Measurements from ENCODE around the gene TCTA.
"Not testable (repeated sequence)": the region's sequence is repeated elsewhere in the genome, so short reads cannot be mapped to it uniquely, and the experiment has no call there.

TCTA gene

DNA sequence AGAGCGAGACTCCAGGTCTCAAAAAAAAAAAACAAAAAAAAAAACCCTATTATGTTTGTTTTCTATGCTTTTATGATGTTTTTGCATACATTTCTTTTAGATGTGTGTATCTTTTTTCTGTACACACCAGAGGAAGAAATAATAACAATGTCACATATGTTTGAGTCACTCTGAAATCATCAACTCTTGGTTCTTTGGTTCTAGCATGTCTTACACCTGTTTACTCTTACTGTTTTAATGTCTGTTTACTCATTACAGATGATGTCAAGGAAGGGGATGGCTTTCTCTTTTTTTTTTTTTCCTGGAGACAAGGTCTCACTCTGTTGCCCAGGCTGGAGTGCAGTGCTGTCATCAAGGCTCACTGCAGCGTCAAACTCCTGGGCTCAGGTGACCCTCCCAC, 24.5 kb upstream of the TCTA start:
- Histone ChIP-seq H3K79me2 (ENCODE audit: insufficient read depth, low read length) (peaks cover 98% of the 10 kb centered on the region), H2AFZ (ENCODE audit: low read length) (no peak overlapping the region), H3F3A (ENCODE audit: low read depth) (no peaks in the 10 kb centered on the region), H3K4me1 (ENCODE audit: insufficient read depth, low read length, poor library complexity, severe bottlenecking) (no peaks in the 10 kb centered on the region), H3K9me3 (ENCODE audit: insufficient read depth, low read depth, low read length) (no peaks in the 10 kb centered on the region), H3K9me2 (replicated peaks; ENCODE audit: low read depth, low read length) (no peaks in the 10 kb centered on the region), H3K4me2 (ENCODE audit: low read depth, low read length, poor library complexity, severe bottlenecking) (no peak overlapping the region), H3K27me3 (ENCODE audit: insufficient read depth, low read length, poor library complexity, severe bottlenecking) (no peaks in the 10 kb centered on the region), H3K9ac (ENCODE audit: low read depth, low read length, poor library complexity, severe bottlenecking) (no peak overlapping the region), H3K36me3 (ENCODE audit: insufficient read depth, low read length) (peaks cover 9% of the 10 kb centered on the region; the same call in 1 of the 2 replicates), H4K20me1 (ENCODE audit: insufficient read depth, low read length, poor library complexity, severe bottlenecking) (peaks cover 76% of the 10 kb centered on the region), H3K4me3 (ENCODE audit: low read length, poor library complexity, severe bottlenecking) (no peak overlapping the region)
- TF ChIP-seq, protein P1, sequence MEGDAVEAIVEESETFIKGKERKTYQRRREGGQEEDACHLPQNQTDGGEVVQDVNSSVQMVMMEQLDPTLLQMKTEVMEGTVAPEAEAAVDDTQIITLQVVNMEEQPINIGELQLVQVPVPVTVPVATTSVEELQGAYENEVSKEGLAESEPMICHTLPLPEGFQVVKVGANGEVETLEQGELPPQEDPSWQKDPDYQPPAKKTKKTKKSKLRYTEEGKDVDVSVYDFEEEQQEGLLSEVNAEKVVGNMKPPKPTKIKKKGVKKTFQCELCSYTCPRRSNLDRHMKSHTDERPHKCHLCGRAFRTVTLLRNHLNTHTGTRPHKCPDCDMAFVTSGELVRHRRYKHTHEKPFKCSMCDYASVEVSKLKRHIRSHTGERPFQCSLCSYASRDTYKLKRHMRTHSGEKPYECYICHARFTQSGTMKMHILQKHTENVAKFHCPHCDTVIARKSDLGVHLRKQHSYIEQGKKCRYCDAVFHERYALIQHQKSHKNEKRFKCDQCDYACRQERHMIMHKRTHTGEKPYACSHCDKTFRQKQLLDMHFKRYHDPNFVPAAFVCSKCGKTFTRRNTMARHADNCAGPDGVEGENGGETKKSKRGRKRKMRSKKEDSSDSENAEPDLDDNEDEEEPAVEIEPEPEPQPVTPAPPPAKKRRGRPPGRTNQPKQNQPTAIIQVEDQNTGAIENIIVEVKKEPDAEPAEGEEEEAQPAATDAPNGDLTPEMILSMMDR (conservative IDR thresholded peaks at IDR 0.05; ENCODE audit: low read length) = no peak
- TF ChIP-seq EZH2phosphoT487 (IDR thresholded peaks at IDR 0.05; ENCODE audit: borderline replicate concordance) = no peak

GRCh38 chr3:49388289-49388820, 23.9 kb upstream of the TCTA start:
- Histone ChIP-seq H3K79me2 (ENCODE audit: insufficient read depth, low read length) (peaks cover 98% of the 10 kb centered on the region), H3K4me3 (ENCODE audit: low read length, poor library complexity, severe bottlenecking) (no peak overlapping the region), H3K9me2 (replicated peaks; ENCODE audit: low read depth, low read length) (no peaks in the 10 kb centered on the region), H3K4me1 (ENCODE audit: insufficient read depth, low read length, poor library complexity, severe bottlenecking) (no peaks in the 10 kb centered on the region), H3K27me3 (ENCODE audit: insufficient read depth, low read length, poor library complexity, severe bottlenecking) (no peaks in the 10 kb centered on the region), H3K36me3 (ENCODE audit: insufficient read depth, low read length) (peaks cover 9% of the 10 kb centered on the region; the same call in 1 of the 2 replicates), H3K9ac (ENCODE audit: low read depth, low read length, poor library complexity, severe bottlenecking) (no peak overlapping the region), H4K20me1 (ENCODE audit: insufficient read depth, low read length, poor library complexity, severe bottlenecking) (peaks cover 78% of the 10 kb centered on the region), H2AFZ (ENCODE audit: low read length) (no peak overlapping the region), H3K9me3 (ENCODE audit: insufficient read depth, low read depth, low read length) (no peaks in the 10 kb centered on the region), H3K4me2 (ENCODE audit: low read depth, low read length, poor library complexity, severe bottlenecking) (no peak overlapping the region), H3F3A (ENCODE audit: low read depth) (no peaks in the 10 kb centered on the region)
- no peak for TF ChIP-seq EZH2phosphoT487 (IDR thresholded peaks at IDR 0.05; ENCODE audit: borderline replicate concordance)
- TF ChIP-seq, protein P1 (conservative IDR thresholded peaks at IDR 0.05; ENCODE audit: low read length) = no peak

GRCh38 chr3:49389297-49389696, 22.9 kb upstream of the TCTA start:
- H3K9ac ChIP-seq (ENCODE audit: low read depth, low read length, poor library complexity, severe bottlenecking) = no peak overlapping the region
- H3K4me3 ChIP-seq (ENCODE audit: low read length, poor library complexity, severe bottlenecking) = no peak overlapping the region
- no peak overlapping the region for H2AFZ ChIP-seq (ENCODE audit: low read length)
- no peaks in the 10 kb centered on the region for H3K4me1 ChIP-seq (ENCODE audit: insufficient read depth, low read length, poor library complexity, severe bottlenecking)
- no peaks in the 10 kb centered on the region for H3K9me2 ChIP-seq (replicated peaks; ENCODE audit: low read depth, low read length)
- no peak for TF ChIP-seq EZH2phosphoT487 (IDR thresholded peaks at IDR 0.05; ENCODE audit: borderline replicate concordance)
- TF ChIP-seq, protein P1 (conservative IDR thresholded peaks at IDR 0.05; ENCODE audit: low read length) = no peak
- H3K9me3 ChIP-seq (ENCODE audit: insufficient read depth, low read depth, low read length) = no peaks in the 10 kb centered on the region
- H3K4me2 ChIP-seq (ENCODE audit: low read depth, low read length, poor library complexity, severe bottlenecking) = no peak overlapping the region
- H4K20me1 ChIP-seq (ENCODE audit: insufficient read depth, low read length, poor library complexity, severe bottlenecking) = peaks cover 77% of the 10 kb centered on the region
- H3K79me2 ChIP-seq (ENCODE audit: insufficient read depth, low read length) = peaks cover 98% of the 10 kb centered on the region
- H3K36me3 ChIP-seq (ENCODE audit: insufficient read depth, low read length) = peaks cover 11% of the 10 kb centered on the region; the same call in 1 of the 2 replicates
- no peaks in the 10 kb centered on the region for H3K27me3 ChIP-seq (ENCODE audit: insufficient read depth, low read length, poor library complexity, severe bottlenecking)
- no peaks in the 10 kb centered on the region for H3F3A ChIP-seq (ENCODE audit: low read depth)

GRCh38 chr3:49391310-49391709, 20.9 kb upstream of the TCTA start:
- not testable (repeated sequence) for H3K9ac ChIP-seq (ENCODE audit: low read depth, low read length, poor library complexity, severe bottlenecking); H3K4me2 ChIP-seq (ENCODE audit: low read depth, low read length, poor library complexity, severe bottlenecking); H3K27me3 ChIP-seq (ENCODE audit: insufficient read depth, low read length, poor library complexity, severe bottlenecking); H3K4me3 ChIP-seq (ENCODE audit: low read length, poor library complexity, severe bottlenecking); H3K9me3 ChIP-seq (ENCODE audit: insufficient read depth, low read depth, low read length); H3K4me1 ChIP-seq (ENCODE audit: insufficient read depth, low read length, poor library complexity, severe bottlenecking); H3F3A ChIP-seq (ENCODE audit: low read depth); H2AFZ ChIP-seq (ENCODE audit: low read length); H3K9me2 ChIP-seq (replicated peaks; ENCODE audit: low read depth, low read length)
- Histone ChIP-seq H3K36me3 (ENCODE audit: insufficient read depth, low read length) (peaks cover 26% of the 10 kb centered on the region; the same call in 1 of the 2 replicates), H4K20me1 (ENCODE audit: insufficient read depth, low read length, poor library complexity, severe bottlenecking) (peaks cover 78% of the 10 kb centered on the region), H3K79me2 (ENCODE audit: insufficient read depth, low read length) (peaks cover 98% of the 10 kb centered on the region)
